Colonic mucosa (tissue), 4 donors: ENCODE measurements around the gene RFX8. TPM values are rescaled to one million over a fixed set of nuclear protein-coding genes. Genes with fewer than 3 reads are reported as not detected.

Experiments
- DNase-seq: peaks from one replicate; pipeline ENCODE4 v3.0.0-alpha.2; 2020
- H3K27ac ChIP-seq: fragments of 200-600 bp; one replicate; pipeline ENCODE4 v1.8.0; 2021
- H3K27me3 ChIP-seq: fragments of 200-600 bp; one replicate; pipeline ENCODE4 v1.8.0; 2021
- H3K36me3 ChIP-seq: fragments of 200-600 bp; one replicate; pipeline ENCODE4 v1.8.0; 2021
- H3K4me1 ChIP-seq: fragments of 200-600 bp; one replicate; pipeline ENCODE4 v1.8.0; 2021; ENCODE audit warnings: mild to moderate bottlenecking
- H3K4me3 ChIP-seq: fragments of 200-600 bp; one replicate; pipeline ENCODE4 v1.8.0; 2021
- H3K9ac ChIP-seq, 2 donors: one replicate each; pipeline ENCODE4 v1.7.0; 2013; ENCODE audit warnings: control low read depth in 2 of 2, low read depth in 2 of 2, low read length in 2 of 2
- H3K9me3 ChIP-seq: fragments of 200-600 bp; one replicate; pipeline ENCODE4 v1.8.0; 2021
- CTCF ChIP-seq: fragments of 200-600 bp; IDR thresholded peaks from one replicate; pipeline ENCODE4 v1.8.0; 2022; ENCODE audit warnings: antibody characterized with exemption, mild to moderate bottlenecking
- intact Hi-C: fragments of 100-400 bp; cut with DNase I; formaldehyde crosslinking; loops from one replicate; pipeline ENCODE4 v1.14.1; 2022
- total RNA-seq, 2 donors: library from RNA; stranded (reverse); fragmentation: NEBNext Ultra II Directional in 1 of 2; extraction: Animal tissue kit (Norgen Biotek cat#: 25700) in 1 of 2; gene quantifications; one replicate each; pipeline ENCODE4 v1.2.1, GENCODE V29; 2021
- donor health status: healthy.
- donor health status: DM: no; HTN: no; CAD: no.
- donor health status: DM: no; HTN: no; CAD: no.

The RFX8 gene
- total RNA-seq, 2 donors from 2014 or later = not detected

DNA sequence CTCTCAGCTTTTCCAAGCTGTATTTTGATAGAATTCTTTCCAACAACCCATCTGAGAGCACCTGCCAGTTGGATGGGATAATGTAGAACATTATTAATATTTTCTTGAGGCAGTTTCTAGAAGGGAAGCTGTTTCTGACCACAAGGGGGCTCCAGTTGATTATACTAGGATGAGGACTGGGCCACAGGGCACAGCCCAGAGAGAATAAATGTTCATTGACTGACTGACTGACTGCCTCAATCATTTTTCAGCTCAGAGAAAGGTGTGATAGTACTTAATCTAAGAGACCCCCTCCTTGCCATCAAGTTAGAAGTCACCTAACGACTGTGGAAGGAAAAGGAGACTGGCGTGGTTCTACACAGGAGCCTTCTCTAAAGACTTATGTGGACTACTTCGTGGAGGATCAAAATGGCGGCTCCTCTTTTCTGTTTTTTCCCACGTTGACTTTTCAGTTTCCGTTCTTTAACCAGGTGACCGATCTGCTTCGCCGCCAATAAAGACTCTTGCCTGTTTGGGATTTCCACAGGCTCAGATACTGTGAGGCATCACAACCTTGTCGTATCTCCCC lies 55.7 kb downstream of the RFX8 start:
- Histone ChIP-seq H3K27me3 (no peaks in the 10 kb centered on the region), H3K4me1 (no peaks in the 10 kb centered on the region), H3K9me3 (no peaks in the 10 kb centered on the region), H3K27ac (no peak overlapping the region), H3K36me3 (no peaks in the 10 kb centered on the region), H3K9ac (no peak overlapping the region), H3K4me3 (no peak overlapping the region)
- peak; percentile 68 for DNase-seq
- peak; percentile 60 for TF ChIP-seq CTCF
- intact Hi-C loops = loop anchor here (2.0 kb wide), 1 partner anchor 412 kb away; no protein-coding TSS in a partner anchor

DNA sequence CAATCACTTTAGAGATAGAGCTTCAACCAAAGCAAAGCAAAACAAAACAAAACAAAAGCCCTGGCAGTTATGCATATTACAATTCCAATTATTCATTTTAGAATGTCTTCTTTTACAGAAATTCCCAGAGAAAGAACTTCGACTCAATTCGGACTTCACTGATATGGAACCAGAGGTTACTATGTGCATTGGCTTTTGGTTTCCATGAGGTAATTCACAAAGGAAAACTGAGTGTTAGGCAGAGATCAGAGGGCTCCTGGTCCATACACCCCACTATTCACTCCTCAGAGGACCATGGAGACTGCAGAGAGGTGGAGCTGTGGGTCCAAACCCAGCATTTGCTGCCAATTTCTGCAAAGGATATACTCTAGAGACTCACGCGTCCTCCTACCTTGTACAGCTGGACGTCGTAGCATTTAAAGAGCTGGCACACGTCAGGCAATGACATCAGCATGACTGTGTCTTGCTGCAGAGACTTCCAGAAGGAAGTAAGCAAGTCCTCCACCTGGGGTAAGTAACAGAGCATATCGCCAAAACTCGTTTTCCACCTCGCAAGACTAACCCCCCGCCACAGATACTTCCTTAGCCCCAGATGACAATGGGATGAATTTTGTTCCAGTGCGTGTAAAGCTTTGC lies 56.3 kb downstream of the RFX8 start:
- no peaks in the 10 kb centered on the region for H3K27me3 ChIP-seq
- H3K9ac ChIP-seq = no peak overlapping the region
- H3K36me3 ChIP-seq = no peaks in the 10 kb centered on the region
- no peaks in the 10 kb centered on the region for H3K4me1 ChIP-seq
- no peak overlapping the region for H3K4me3 ChIP-seq
- no peak for DNase-seq
- no peak overlapping the region for H3K27ac ChIP-seq
- TF ChIP-seq CTCF = no peak
- no peaks in the 10 kb centered on the region for H3K9me3 ChIP-seq
- intact Hi-C loops = loop anchor here (2.0 kb wide), 1 partner anchor 412 kb away; no protein-coding TSS in a partner anchor

DNA sequence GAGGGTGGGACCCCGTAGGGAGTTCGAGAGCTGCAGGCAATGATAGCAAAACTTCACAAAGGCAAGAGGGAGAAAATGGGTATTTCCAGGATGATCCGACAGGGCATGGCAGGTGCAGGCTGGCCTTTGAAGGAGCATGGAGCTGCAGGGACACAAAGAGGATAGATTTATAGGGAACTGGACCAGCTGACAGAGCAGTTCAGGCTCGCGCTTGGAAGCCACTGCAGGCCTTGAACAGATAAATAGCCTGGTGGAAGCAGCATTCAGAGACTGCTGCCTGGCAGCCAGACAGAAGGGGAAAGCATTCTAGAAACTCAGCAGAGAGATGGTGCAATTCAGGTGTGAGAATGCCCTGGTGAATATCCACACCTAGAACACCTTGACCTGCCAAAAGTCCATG lies 58.3 kb downstream of the RFX8 start:
- no peak for TF ChIP-seq CTCF
- Histone ChIP-seq H3K4me3 (no peak overlapping the region), H3K27ac (no peak overlapping the region), H3K9ac (no peak overlapping the region), H3K36me3 (no peaks in the 10 kb centered on the region), H3K4me1 (no peaks in the 10 kb centered on the region), H3K9me3 (no peaks in the 10 kb centered on the region), H3K27me3 (no peaks in the 10 kb centered on the region)
- intact Hi-C loops = no loop called here
- no peak for DNase-seq

DNA sequence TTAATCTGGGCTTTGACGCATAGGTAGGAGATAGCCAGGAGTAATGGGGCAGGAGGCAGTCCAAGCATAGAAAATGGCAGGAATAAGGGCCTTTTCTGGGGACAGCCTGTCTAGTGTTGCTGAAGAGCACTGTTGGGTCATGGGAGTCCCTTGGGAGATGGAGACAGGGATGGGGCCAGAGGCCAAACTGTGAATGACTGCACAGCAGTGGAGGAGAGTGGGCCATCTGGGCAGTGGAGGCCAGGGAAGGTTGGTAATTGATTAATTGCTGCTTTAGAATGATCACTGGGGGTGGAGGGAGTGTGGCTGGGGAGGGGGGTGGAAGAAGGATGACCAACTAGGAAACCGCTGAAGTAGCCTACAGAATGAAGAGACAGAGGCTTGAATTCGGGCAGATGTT lies 59.0 kb downstream of the RFX8 start:
- Histone ChIP-seq H3K36me3 (no peaks in the 10 kb centered on the region), H3K27me3 (no peaks in the 10 kb centered on the region), H3K9me3 (no peaks in the 10 kb centered on the region), H3K27ac (no peak overlapping the region), H3K9ac (no peak overlapping the region), H3K4me3 (no peak overlapping the region), H3K4me1 (no peaks in the 10 kb centered on the region)
- intact Hi-C loops = no loop called here
- no peak for DNase-seq
- TF ChIP-seq CTCF = no peak

DNA sequence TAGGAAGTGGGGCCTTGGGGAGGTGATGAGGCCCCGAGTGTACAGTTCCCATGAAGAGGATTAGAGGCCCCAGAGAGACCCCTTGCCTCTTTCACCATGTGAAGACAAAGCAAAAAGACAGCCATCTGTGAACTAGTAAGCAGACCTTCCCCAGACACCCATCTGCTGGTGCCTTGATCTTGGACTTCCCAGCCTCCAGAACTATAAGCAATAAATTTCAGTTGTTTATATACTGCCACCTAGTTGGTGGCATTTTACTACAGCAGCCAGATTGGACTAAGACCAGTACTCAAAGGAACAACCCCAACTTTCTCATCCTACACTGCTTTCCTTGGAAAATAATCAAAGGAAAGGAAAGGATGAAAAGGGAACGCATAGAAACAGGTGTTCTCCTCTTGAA lies 59.7 kb downstream of the RFX8 start:
- no peaks in the 10 kb centered on the region for H3K36me3 ChIP-seq
- no peak for DNase-seq
- intact Hi-C loops = no loop called here
- no peak overlapping the region for H3K27ac ChIP-seq
- H3K9me3 ChIP-seq = no peaks in the 10 kb centered on the region
- H3K4me3 ChIP-seq = no peak overlapping the region
- no peak for TF ChIP-seq CTCF
- no peaks in the 10 kb centered on the region for H3K27me3 ChIP-seq
- H3K4me1 ChIP-seq = no peaks in the 10 kb centered on the region
- no peak overlapping the region for H3K9ac ChIP-seq
